Activated naive CD8-positive, alpha-beta T cell treated with anti-CD3 and anti-CD28 coated beads, Interleukin-2, amount 50 U/mL, for 24 hours (primary cell): Measurements from ENCODE around the gene OR51V1.
"Not testable (repeated sequence)": the region's sequence is repeated elsewhere in the genome, so short reads cannot be mapped to it uniquely, and the experiment has no call there.

ENCODE experiments used
- ATAC-seq: fragments of 150-1000 bp; cut with Tn5 transposase; one replicate; pipeline ENCODE4 v1.10.0; 2021
- DNase-seq: peaks from one replicate; pipeline ENCODE4 v3.0.0; 2021
- H3K27ac Mint-ChIP-seq: one replicate; pipeline ENCODE4 v1.8.0; 2021; ENCODE audit warnings: mild to moderate bottlenecking, mixed read lengths
- H3K27me3 Mint-ChIP-seq: one replicate; pipeline ENCODE4 v1.8.0; 2021; ENCODE audit warnings: mixed read lengths
- H3K36me3 Mint-ChIP-seq: one replicate; pipeline ENCODE4 v1.8.0; 2021; ENCODE audit warnings: low read depth, mixed read lengths
- H3K4me1 Mint-ChIP-seq: one replicate; pipeline ENCODE4 v1.8.0; 2021; ENCODE audit warnings: mixed read lengths
- H3K4me3 Mint-ChIP-seq: one replicate; pipeline ENCODE4 v1.8.0; 2021; ENCODE audit warnings: mild to moderate bottlenecking, moderate library complexity, mixed read lengths
- H3K9me3 Mint-ChIP-seq: one replicate; pipeline ENCODE4 v1.8.0; 2021; ENCODE audit warnings: mixed read lengths

OR51V1 gene, protein sequence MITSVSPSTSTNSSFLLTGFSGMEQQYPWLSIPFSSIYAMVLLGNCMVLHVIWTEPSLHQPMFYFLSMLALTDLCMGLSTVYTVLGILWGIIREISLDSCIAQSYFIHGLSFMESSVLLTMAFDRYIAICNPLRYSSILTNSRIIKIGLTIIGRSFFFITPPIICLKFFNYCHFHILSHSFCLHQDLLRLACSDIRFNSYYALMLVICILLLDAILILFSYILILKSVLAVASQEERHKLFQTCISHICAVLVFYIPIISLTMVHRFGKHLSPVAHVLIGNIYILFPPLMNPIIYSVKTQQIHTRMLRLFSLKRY

DNA sequence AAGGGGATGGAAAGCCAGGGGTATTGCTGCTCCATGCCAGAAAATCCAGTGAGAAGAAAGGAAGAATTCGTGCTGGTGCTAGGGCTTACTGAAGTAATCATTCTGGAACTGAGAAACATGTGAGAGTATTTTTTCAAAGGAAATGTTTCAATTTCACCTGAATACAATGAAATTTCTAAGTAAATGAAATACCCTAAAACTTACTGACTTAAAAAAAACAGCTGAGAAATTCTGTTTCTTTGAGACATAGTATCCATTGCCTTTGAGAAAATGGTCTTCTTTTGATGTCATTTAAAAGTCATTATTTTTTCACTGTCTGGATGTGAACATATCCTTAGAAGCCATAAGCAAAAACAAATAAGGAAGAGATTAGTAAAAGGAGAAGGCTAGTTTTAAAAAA lies at the start of gene OR51V1:
TSS of gene OR51V1 (minus strand) at position 101 of the 400 bp plus-strand sequence. CDS start at position 101, 0 bp downstream.
- ATAC-seq = no peak
- no peaks in the 10 kb centered on the region for H3K36me3 Mint-ChIP-seq
- no peak within 1 kb of the TSS for H3K4me3 Mint-ChIP-seq
- no peaks in the 10 kb centered on the region for H3K9me3 Mint-ChIP-seq
- H3K27me3 Mint-ChIP-seq = peaks cover 2% of the 10 kb centered on the region
- H3K27ac Mint-ChIP-seq = no peak within 1 kb of the TSS
- no peaks in the 10 kb centered on the region for H3K4me1 Mint-ChIP-seq
- DNase-seq = no peak

DNA sequence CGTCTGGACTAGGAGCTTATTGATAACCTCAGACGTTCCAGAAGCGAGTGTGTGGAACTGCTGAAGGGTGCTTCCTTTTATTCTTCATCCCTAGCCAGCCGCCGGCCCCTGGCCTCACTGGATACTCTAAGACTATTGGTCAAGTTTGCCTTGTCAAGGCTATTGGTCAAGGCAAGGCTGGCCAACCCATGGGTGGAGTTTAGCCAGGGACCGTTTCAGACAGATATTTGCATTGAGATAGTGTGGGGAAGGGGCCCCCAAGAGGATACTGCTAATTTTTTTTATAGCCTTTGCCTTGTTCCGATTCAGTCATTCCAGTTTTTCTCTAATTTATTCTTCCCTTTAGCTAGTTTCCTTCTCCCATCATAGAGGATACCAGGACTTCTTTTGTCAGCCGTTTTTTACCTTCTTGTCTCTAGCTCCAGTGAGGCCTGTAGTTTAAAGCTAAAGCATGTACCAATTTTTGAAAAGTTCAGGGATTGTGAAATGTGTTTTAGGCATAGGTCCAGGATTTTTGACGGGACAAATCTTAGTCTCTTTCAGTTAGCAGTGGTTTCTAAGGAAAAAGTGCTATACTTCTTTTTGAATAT lies 49.4 kb upstream of the OR51V1 start, which contains the start of gene HBG1:
TSS of gene HBG1 (minus strand) at position 51 of the 590 bp plus-strand sequence. CDS start 53 bp downstream, outside the sequence.
- ATAC-seq, H3K27me3 Mint-ChIP-seq, DNase-seq, H3K27ac Mint-ChIP-seq, H3K36me3 Mint-ChIP-seq, H3K4me1 Mint-ChIP-seq, H3K9me3 Mint-ChIP-seq, H3K4me3 Mint-ChIP-seq: not testable (repeated sequence)

DNA sequence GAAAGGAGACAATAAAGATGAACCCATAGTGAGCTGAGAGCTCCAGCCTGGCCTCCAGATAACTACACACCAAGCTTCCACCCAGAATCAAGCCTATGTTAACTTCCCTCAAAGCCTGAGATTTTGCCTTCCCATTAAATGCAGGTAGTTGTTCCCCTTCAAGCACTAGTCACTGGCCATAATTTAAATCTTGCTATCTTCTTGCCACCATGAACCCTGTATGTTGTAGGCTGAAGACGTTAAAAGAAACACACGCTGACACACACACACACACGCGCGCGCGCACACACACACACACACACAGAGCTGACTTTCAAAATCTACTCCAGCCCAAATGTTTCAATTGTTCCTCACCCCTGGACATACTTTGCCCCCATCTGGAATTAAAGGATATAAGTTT lies 48.0 kb upstream of the OR51V1 start:
- not testable (repeated sequence) for H3K36me3 Mint-ChIP-seq, ATAC-seq, H3K27me3 Mint-ChIP-seq, H3K9me3 Mint-ChIP-seq, DNase-seq, H3K4me1 Mint-ChIP-seq, H3K27ac Mint-ChIP-seq, H3K4me3 Mint-ChIP-seq

DNA sequence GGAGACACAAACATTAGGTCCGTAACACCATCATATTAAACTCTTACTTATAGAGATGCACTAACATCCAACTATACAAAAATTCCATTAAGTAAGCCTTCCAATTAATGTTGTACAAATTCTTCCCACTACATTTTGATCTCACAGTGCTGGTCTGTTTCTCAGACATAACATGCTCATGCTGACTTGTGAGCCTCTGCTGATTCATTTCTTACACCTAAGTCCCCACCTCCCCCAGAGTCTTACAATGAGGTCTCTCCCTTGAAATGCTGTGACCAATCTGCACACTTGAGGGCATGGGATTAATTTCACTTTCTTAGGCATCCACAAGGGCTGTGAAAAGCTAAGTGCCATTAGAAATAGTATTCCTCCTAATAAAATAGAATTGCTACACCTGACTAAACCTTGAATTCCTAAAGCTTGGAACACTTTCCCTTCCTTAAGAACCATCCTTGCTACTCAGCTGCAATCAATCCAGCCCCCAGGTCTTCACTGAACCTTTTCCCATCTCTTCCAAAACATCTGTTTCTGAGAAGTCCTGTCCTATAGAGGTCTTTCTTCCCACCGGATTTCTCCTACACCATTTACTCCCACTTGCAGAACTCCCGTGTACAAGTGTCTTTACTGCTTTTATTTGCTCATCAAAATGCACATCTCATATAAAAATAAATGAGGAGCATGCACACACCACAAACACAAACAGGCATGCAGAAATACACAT lies 47.1 kb upstream of the OR51V1 start:
- ATAC-seq (no peak), DNase-seq (no peak)
- Mint-ChIP-seq H3K36me3 (no peaks in the 10 kb centered on the region), H3K27me3 (peaks cover 3% of the 10 kb centered on the region), H3K9me3 (no peaks in the 10 kb centered on the region), H3K27ac (no peak overlapping the region), H3K4me1 (no peaks in the 10 kb centered on the region), H3K4me3 (no peak overlapping the region)

DNA sequence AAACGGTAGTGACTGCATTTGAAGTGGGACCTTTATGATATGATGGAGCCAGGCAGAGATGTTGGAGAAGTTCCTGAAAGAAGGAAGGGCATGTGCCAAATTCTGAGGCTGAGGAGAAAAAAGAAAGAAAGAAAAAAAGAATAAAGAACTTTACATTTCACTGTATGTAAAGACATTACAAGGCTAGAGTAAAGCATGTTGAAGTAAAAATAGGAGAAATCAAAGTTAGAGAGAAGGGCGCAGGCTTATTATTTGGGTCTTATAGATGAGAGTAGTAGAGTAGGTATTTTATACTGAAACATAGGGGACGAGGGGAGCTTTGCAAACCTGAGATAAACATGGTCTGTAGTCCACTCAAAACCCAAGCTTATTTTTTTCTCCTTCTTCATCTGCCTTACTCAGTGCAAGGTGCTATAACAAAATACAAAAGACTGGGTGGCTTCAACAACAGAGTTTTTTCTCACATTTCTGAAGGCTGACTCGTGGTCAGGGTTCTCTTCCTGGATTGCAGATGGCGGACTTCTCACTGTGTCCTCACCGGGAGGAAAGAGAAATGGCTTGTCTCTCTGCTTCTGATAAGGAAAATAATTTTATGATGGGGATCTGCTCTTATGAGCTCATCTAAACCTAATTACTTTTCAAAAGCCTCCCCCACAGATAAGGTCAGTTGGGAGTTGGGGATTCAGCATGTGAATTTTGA lies 46.4 kb upstream of the OR51V1 start:
- no peak for DNase-seq
- Mint-ChIP-seq H3K36me3 (no peaks in the 10 kb centered on the region), H3K4me1 (no peaks in the 10 kb centered on the region), H3K27me3 (peaks cover 3% of the 10 kb centered on the region), H3K9me3 (no peaks in the 10 kb centered on the region), H3K27ac (no peak overlapping the region), H3K4me3 (no peak overlapping the region)
- ATAC-seq = no peak

DNA sequence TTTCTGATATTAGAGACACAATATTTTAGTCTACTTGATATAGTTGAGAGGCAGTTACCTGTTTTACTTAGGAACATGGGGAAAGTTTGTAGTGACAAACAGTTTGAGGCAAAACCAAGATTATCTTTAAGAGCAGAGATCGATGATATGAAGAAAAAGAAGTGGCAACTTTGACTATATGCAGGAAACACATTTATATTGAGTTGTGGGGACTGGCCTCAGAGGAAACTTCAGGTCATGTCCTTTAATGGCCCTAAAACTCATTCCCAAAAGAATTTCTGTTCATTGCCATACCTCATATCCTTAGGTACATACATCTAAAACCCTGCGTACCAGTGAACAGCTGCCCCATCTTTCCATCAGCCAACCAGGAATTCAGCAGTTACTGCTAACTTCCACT lies 44.7 kb upstream of the OR51V1 start:
- no peaks in the 10 kb centered on the region for H3K36me3 Mint-ChIP-seq
- H3K4me3 Mint-ChIP-seq = no peak overlapping the region
- no peaks in the 10 kb centered on the region for H3K4me1 Mint-ChIP-seq
- H3K27ac Mint-ChIP-seq = no peak overlapping the region
- peaks cover 3% of the 10 kb centered on the region for H3K27me3 Mint-ChIP-seq
- DNase-seq (no peak), ATAC-seq (no peak)
- no peaks in the 10 kb centered on the region for H3K9me3 Mint-ChIP-seq

DNA sequence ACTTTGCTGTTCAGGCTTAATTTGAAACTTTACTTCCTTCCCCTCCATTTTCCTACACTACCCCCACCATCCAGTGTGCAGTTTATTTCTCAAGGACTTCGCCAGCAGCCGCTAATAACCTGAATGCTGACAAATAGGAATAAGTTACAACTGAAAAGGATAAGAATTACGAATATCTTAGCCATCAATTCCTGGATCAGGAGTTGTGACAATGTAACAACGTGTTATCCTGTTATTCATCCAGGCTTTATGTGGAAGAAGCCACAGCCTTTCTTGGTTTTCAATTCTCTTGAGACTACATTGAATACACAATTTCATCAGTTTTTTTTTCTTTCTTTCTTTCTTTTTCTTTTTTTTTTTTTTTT lies 43.3 kb upstream of the OR51V1 start:
- H3K36me3 Mint-ChIP-seq = no peaks in the 10 kb centered on the region
- peaks cover 3% of the 10 kb centered on the region for H3K27me3 Mint-ChIP-seq
- no peak overlapping the region for H3K27ac Mint-ChIP-seq

DNA sequence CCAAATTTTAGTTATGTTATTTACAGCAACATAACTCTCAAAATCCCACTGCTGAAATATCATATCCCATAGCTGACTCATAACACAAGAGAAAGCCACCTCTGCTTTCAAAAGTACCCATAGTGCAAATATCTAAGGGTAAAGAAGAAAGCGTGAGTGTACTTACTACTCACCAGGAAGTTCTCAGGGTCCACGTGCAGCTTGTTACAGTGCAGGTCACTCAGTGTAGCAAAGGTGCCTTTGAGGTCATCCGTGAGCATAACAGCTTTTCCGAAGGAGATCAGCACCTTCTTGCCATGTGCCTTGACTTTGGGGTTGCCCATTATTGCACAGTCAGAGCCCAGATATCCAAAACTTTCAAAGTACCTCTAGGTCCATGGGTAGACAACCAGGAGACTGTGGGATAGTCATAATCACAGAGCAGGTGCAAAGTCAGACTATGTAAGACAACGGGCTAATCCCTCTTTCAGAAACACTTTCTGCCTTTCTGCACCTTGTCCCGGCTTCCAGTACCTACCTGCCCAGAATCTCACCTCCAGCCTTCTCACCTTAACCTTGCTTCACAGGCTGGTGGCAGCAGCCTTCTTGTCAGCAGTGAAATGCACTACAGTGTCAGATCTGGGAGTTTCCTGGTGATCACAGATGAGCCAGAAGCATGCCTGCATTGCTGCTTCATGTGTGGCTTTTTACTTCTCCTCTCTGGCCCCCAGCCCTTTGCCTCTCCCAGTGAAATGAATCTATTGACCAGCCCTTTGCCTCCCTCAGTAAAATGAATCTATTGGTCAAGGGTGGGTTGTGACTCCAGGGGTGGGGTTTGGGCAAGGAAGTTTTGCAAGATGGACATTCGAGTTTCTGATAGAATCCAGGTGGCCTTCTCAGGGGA lies 42.7 kb upstream of the OR51V1 start:
- H3K9me3 Mint-ChIP-seq = no peaks in the 10 kb centered on the region
- H3K27me3 Mint-ChIP-seq = peaks cover 3% of the 10 kb centered on the region
- no peaks in the 10 kb centered on the region for H3K4me1 Mint-ChIP-seq
- H3K4me3 Mint-ChIP-seq = no peak overlapping the region
- ATAC-seq (no peak), DNase-seq (no peak)
- H3K27ac Mint-ChIP-seq = no peak overlapping the region
- H3K36me3 Mint-ChIP-seq = no peaks in the 10 kb centered on the region

More for the DNA sequence above, 43.3 kb upstream of the OR51V1 start:
- ATAC-seq (no peak), DNase-seq (no peak)
- no peak overlapping the region for H3K4me3 Mint-ChIP-seq
- no peaks in the 10 kb centered on the region for H3K4me1 Mint-ChIP-seq
- no peaks in the 10 kb centered on the region for H3K9me3 Mint-ChIP-seq

DNA sequence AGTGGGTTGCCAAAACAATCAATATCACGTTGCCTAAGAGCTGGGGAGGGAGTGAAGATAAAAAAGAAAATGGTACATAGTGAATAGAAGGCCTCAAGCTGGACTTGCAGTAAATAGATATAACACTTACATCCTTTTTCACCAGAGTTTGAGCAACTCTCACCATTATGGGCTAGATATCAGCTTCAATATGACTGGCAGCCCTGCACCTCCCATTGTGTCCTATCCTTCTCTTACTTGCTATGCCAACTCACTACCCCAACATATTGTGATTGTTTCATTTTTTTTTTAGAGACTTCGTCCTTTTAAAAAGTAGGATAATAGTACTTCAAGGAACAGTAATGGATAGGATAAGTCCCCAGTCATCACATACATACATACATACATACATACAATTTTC lies 41.7 kb upstream of the OR51V1 start:
- H3K36me3 Mint-ChIP-seq = no peaks in the 10 kb centered on the region
- H3K27me3 Mint-ChIP-seq = peaks cover 3% of the 10 kb centered on the region
- H3K4me3 Mint-ChIP-seq = no peak overlapping the region

DNA sequence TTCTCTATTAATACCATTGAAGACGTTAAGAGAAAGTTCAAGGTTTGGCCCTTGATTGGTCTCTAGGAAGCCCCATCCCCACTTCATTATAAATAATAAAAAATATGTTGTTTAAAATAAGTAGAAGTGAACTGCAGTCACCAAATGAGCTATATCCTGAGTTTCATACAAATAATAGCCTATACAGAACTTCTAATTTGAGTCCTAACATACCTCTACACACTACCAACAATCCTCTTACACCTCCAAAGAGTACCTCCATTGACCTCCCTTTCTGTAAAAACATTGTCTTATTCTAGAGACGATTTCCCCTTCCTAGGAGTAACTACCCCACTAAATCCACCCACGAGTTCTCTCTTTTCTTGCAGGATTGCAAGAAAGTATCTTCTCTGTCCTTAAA lies 41.0 kb upstream of the OR51V1 start:
- Mint-ChIP-seq H3K27me3 (peaks cover 3% of the 10 kb centered on the region), H3K36me3 (no peaks in the 10 kb centered on the region), H3K4me3 (no peak overlapping the region), H3K27ac (no peak overlapping the region), H3K4me1 (no peaks in the 10 kb centered on the region), H3K9me3 (no peaks in the 10 kb centered on the region)
- no peak for DNase-seq
- no peak for ATAC-seq

More for the DNA sequence above, 41.7 kb upstream of the OR51V1 start:
- no peaks in the 10 kb centered on the region for H3K9me3 Mint-ChIP-seq
- ATAC-seq (no peak), DNase-seq (no peak)
- no peak overlapping the region for H3K27ac Mint-ChIP-seq
- no peaks in the 10 kb centered on the region for H3K4me1 Mint-ChIP-seq

DNA sequence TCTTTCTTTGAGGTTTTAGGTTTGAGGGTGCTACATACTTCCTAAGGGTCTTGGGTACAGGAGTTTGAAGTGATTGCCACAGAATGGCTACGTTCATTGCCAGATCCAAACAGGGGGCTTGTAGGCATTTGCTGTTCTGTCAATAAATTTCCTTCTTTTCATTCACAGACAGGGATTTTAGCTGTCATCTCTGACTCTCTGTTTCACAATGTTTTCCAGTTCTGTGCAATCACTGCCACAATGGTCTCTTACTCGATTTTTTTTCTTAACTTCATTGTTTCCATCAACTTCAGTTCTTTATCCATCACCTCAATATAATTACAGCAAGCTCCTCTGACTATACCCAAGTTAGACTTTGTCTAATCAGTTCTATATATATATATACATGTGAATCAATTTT lies 40.0 kb upstream of the OR51V1 start:
- no peak overlapping the region for H3K27ac Mint-ChIP-seq
- H3K9me3 Mint-ChIP-seq = no peaks in the 10 kb centered on the region
- peaks cover 4% of the 10 kb centered on the region for H3K27me3 Mint-ChIP-seq
- DNase-seq = no peak
- no peak overlapping the region for H3K4me3 Mint-ChIP-seq
- H3K4me1 Mint-ChIP-seq = no peaks in the 10 kb centered on the region
- H3K36me3 Mint-ChIP-seq = no peaks in the 10 kb centered on the region
- no peak for ATAC-seq

DNA sequence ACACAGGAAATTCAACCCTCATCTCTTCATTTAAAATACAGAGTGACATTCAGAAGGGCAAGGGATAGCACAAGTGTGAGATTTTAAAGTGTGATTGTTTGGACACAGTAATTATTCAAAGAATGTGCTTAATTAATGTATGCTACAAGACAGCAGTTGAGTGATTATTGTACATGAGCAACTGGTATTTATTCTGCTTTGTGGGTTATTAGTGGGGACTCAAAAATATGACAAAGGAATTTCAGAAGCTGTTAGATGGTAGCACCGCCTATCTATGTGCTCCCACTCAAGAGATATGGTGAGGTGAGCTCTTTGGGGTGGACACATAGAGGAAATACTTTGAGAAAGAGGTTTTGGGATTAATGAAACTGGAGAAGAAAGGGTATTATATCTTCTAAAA lies 39.6 kb upstream of the OR51V1 start:
- H3K27ac Mint-ChIP-seq = no peak overlapping the region
- H3K4me3 Mint-ChIP-seq = no peak overlapping the region
- no peak for ATAC-seq
- H3K9me3 Mint-ChIP-seq = no peaks in the 10 kb centered on the region
- no peaks in the 10 kb centered on the region for H3K36me3 Mint-ChIP-seq
- H3K27me3 Mint-ChIP-seq = peaks cover 7% of the 10 kb centered on the region
- no peak for DNase-seq
- H3K4me1 Mint-ChIP-seq = no peaks in the 10 kb centered on the region

DNA sequence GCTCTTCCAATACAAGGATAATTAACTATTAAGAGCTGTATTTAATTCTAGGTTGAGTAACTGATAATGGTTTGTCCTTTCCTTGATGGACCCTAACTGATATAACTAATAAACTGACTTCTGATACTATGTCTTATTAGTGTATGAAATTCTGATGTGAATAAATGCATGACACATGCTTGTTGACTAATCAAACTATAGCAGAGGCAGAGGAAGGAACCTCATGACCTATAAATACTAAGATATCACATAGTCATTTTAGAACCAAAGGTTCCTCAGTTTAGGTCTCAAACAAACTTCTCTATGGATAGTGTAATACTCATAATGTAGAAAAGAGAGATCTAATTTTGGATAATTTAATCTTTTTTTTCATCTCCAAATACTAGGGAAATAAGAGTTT lies 38.6 kb upstream of the OR51V1 start:
- DNase-seq = no peak
- no peak for ATAC-seq
- no peak overlapping the region for H3K4me3 Mint-ChIP-seq
- peaks cover 4% of the 10 kb centered on the region for H3K27me3 Mint-ChIP-seq
- no peaks in the 10 kb centered on the region for H3K36me3 Mint-ChIP-seq
- H3K9me3 Mint-ChIP-seq = no peaks in the 10 kb centered on the region
- H3K27ac Mint-ChIP-seq = no peak overlapping the region
- H3K4me1 Mint-ChIP-seq = no peaks in the 10 kb centered on the region

DNA sequence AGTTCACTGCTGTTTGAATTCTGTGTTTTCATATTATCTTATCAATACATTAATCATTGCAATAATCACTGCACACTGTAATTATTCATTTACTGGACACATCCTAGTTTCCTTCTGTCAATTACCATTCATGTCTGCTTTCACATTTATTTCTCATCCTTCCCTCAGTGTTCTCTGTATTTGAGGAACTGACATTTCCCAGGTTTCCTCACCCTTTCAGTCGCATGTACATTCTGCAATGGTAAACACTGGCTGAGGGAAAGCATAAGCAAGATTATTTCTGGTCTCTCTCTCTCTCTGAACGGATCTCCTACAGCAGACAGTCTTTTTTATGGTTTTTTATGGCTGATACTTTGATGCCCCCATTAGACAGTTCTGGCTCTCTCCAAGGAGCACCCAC lies 38.0 kb upstream of the OR51V1 start:
- no peaks in the 10 kb centered on the region for H3K9me3 Mint-ChIP-seq
- H3K4me1 Mint-ChIP-seq = no peaks in the 10 kb centered on the region
- ATAC-seq (no peak), DNase-seq (no peak)
- no peaks in the 10 kb centered on the region for H3K36me3 Mint-ChIP-seq
- peaks cover 4% of the 10 kb centered on the region for H3K27me3 Mint-ChIP-seq
- no peak overlapping the region for H3K27ac Mint-ChIP-seq
- H3K4me3 Mint-ChIP-seq = no peak overlapping the region
